ENCODE results near the gene LPCAT2.

Gene LPCAT2

DNA sequence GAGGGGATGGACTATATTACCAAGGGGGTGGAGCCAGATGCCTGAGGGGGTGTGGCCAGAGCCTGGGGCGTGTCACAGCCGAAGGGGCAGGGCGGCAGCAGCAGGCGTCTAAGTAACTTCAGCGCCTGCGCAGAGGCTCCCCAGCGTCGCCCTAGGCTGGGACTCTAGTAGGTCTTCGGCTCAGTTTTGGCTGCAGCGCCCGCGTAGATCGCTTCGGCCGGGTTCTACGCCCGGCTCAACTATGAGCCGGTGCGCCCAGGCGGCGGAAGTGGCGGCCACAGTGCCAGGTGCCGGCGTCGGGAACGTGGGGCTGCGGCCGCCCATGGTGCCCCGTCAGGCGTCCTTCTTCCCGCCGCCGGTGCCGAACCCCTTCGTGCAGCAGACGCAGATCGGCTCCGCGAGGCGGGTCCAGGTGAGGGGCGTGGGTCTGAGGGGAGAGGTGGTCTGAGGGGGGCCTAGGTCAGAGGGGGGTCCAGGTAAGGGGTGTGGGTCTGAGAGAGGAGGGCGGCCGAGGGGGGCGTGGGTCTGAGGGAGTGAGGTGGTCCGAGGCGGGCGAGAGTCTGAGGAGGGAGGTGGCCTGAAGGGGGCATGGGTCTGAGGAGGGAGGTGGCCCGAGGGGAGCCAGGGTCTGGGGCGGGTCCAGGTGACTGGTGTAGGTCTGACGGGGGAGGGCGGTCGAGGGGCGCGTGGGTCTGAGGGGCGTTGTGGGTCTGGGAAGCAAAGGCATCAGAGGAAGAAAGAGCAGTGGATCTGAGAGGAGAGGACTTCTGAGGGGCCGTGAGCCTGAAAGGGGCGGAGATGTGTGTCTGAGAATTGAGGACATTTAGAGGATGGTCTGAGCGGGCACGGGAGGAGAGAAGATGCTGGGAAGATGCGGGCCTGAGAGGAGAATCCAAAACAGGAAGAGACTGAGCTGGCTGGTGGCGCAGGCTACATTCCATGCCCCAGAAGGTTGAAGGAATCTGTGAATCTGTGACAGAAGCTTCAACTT, at the start of gene LPCAT2:
LPCAT2 (plus strand) TSS at position 132 of the 991 bp plus-strand sequence; CDS start at position 242, 110 bp downstream.
- peak; percentile 38 for DNase-seq (ENCODE audit: low read depth)
- TF ChIP-seq, protein P1, sequence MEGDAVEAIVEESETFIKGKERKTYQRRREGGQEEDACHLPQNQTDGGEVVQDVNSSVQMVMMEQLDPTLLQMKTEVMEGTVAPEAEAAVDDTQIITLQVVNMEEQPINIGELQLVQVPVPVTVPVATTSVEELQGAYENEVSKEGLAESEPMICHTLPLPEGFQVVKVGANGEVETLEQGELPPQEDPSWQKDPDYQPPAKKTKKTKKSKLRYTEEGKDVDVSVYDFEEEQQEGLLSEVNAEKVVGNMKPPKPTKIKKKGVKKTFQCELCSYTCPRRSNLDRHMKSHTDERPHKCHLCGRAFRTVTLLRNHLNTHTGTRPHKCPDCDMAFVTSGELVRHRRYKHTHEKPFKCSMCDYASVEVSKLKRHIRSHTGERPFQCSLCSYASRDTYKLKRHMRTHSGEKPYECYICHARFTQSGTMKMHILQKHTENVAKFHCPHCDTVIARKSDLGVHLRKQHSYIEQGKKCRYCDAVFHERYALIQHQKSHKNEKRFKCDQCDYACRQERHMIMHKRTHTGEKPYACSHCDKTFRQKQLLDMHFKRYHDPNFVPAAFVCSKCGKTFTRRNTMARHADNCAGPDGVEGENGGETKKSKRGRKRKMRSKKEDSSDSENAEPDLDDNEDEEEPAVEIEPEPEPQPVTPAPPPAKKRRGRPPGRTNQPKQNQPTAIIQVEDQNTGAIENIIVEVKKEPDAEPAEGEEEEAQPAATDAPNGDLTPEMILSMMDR (IDR thresholded peaks at IDR 0.05; ENCODE audit: insufficient read depth, low read depth, low read length, missing control alignments), result no peak
- no peak within 1 kb of the TSS for H3K4me3 ChIP-seq (ENCODE audit: low read depth, low read length)

DNA sequence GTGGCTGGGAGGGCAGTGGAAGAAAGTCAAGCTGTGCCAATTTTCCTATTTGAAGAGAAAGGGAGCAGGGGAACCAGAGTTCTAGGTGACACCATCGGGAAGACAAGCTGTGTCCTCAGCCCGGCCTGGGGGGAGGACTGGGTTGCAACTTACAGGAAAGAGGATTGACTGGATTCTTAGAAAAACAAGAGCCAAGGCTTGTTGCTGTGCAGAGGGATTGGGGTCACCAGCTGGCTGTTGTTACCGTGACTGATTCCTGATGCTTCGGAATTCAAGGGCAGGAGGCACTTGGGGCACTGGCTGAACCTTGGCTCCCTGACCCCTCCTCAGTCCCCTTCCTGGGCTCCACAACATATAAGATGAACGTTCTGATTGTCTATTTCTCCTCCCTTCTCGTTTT, 46.6 kb upstream of the LPCAT2 start:
- no peak for DNase-seq (ENCODE audit: low read depth)
- no peak overlapping the region for H3K4me3 ChIP-seq (ENCODE audit: low read depth, low read length)
- TF ChIP-seq, protein P1 (IDR thresholded peaks at IDR 0.05; ENCODE audit: insufficient read depth, low read depth, low read length, missing control alignments), result no peak

- no peak overlapping the region for H3K4me3 ChIP-seq (ENCODE audit: low read depth, low read length)
- TF ChIP-seq, protein P1 (IDR thresholded peaks at IDR 0.05; ENCODE audit: insufficient read depth, low read depth, low read length, missing control alignments), result no peak
- DNase-seq (ENCODE audit: low read depth), result no peak
Observed at GRCh38 chr16:55464375-55464774, 44.5 kb upstream of the LPCAT2 start.

DNA sequence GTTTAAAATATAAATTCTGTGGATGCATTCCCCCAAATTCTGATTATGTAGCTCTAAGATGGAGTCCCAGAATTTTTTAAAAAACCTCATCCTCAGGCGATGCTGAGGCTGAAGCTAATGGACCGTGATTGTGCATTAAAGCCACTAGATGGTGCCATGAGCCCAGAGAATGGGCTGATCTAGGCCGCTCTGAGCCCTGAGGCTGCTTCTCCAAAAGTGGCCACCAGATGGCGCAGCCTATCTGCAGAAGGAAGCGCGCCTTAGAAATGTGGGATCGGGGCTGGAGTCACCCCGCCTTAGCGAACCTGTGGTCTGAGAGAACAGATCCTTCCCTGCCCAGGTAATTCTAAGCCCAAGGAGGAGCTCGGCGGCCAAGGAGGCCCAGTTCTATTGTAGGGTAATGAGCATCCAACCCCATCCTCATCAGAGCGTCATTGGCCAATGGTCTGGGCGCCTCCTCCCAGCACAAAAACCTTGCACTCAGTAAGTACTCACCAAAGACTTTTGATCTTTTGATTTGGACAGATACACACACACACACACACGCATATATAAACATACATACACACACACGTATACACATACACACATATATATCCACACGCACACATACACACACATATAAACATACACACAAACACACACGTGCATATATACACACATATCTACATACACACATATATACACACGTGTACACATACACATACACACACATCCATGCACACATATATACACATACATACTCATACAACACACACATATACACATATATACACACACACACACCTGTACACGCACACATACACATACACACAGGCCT, 43.6 kb upstream of the LPCAT2 start:
- TF ChIP-seq, protein P1 (IDR thresholded peaks at IDR 0.05; ENCODE audit: insufficient read depth, low read depth, low read length, missing control alignments), result peak; percentile 99
- peak; percentile 87 for DNase-seq (ENCODE audit: low read depth)
- no peak overlapping the region for H3K4me3 ChIP-seq (ENCODE audit: low read depth, low read length)

GRCh38 chr16:55466209-55466608, 42.7 kb upstream of the LPCAT2 start:
- TF ChIP-seq, protein P1 (IDR thresholded peaks at IDR 0.05; ENCODE audit: insufficient read depth, low read depth, low read length, missing control alignments), result no peak
- DNase-seq (ENCODE audit: low read depth), result no peak
- H3K4me3 ChIP-seq (ENCODE audit: low read depth, low read length), result no peak overlapping the region

GRCh38 chr16:55467898-55468297, 41.0 kb upstream of the LPCAT2 start:
- H3K4me3 ChIP-seq (ENCODE audit: low read depth, low read length), result no peak overlapping the region
- TF ChIP-seq, protein P1 (IDR thresholded peaks at IDR 0.05; ENCODE audit: insufficient read depth, low read depth, low read length, missing control alignments), result no peak
- no peak for DNase-seq (ENCODE audit: low read depth)

All from GM12865 (cell line).